GM21786 (cell line): ENCODE measurements around the gene CD1C.
"Not testable (repeated sequence)": the region's sequence is repeated elsewhere in the genome, so short reads cannot be mapped to it uniquely, and the experiment has no call there.

ENCODE experiments used
- ATAC-seq: cut with Tn5 transposase; IDR thresholded peaks from one replicate; pipeline ENCODE4 v1.9.1; 2021; ENCODE audit not compliant: unreplicated experiment

The CD1C gene

DNA sequence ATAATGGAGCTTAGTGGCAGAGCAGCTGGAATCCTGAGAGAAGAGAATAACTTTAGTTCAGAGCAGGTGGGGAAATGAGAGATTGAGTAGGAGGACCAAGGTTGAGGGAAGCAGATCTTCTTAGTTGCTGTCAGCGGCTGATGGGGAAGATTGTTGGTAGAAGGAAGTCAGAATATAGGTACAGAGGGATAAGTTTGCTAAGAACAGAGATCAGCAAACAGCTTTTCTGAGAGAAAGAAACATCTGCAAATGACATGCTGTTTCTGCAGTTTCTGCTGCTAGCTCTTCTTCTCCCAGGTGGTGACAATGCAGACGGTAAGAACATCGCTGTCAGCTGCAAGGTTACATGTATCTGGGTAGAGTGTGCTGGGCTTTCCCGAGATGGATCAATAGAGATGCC lies at the start of gene CD1C:
CD1C (plus strand) TSS at position 113 of the 400 bp plus-strand sequence; CDS start at position 255, 142 bp downstream.
- no peak for ATAC-seq

DNA sequence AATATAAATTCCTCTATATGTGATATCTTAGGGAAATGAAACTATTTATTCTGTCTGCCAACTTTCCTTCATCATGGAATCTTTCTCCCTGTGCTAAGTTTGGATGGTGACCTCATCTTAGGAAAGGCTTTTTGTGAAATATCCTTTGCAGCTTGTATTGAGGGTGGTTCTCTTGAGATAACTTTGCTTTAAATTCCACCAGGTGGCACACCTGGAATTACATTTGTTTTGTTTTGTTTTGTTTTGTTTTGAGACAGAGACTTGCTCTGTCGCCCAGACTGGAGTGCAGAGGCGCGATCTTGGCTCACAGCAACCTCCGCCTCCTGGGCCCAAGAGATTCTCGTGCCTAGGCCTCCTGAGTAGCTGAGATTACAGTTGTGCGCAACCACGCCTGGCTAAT lies 43.1 kb upstream of the CD1C start:
- no peak for ATAC-seq

DNA sequence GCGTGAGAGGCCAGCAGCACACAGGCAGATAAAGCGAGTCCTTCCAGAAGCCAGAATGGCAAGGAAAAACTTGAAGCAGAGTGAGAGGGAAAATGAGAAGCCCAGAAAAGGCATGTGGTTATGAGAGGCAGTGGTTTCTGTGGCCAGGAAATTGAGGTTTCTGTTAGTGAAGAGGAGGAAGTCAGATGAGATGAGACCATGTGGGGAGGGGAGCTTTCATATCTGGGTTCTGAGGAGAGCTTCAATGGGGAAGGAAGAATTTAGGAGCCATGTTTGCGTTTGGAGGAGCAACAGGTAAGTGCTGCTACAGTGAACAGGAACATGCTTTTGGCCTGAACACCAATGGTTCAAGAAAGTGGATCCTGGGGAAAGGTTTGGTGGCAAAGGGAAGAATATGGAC lies 41.6 kb upstream of the CD1C start:
- peak; percentile 55 for ATAC-seq

DNA sequence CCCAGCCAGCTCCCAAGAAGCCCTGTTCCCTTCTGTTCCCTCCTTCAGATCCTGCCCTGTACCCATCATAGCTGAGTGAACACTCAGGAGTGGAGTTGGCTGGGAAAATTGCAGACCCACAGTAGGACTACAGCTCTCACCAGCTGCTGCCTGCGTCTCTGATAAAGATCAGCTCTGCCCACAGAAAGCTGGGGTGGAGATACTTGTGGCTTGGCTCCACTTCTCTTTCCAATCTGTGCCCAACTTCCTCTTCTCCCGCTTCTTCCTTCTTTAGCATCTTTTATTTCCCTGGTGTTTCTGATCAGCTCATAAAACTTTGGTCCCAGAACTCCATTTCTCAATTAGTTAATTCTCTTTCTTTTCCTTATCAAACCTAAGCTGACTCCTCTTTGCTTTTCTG lies 41.0 kb upstream of the CD1C start:
- ATAC-seq: no peak

DNA sequence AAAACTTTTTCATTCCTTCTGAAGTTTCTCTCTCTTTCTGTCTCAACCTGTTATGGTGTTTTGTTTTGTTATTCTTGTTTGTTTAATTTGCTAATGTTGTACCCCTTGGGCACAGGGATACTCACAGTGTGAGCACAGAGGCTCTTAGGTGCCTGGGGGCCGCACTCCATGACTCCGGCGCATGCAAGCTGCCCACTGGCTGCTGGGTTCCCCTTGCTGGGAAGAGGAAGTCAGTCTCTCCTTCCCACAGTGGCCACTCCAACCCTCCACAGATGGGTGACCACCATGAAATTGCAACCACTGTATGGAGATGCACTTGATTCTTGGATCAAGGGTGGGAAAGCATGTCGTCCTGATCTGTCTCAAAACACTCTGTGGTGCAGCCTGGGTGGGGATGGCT lies 40.1 kb upstream of the CD1C start:
- no peak for ATAC-seq

DNA sequence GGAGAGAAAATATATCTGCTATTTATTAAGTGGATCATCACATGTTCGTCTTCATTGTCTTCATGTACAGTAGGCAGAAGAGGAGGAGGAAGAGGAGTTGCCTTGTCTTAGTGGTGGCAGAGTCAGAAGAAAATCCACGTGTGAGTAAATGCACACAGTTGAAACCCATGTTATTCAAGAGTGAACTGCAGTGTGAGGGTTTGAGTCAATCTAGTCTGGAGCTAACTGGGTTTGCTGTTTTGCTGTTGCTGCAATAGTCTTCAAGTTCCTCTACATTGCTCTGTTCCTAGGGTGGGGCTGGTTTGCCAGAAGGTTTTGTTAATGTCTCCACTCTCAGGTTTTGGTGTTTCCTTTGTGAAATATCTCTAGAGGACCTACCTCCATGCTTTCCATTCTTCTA lies 38.6 kb upstream of the CD1C start:
- ATAC-seq: no peak

DNA sequence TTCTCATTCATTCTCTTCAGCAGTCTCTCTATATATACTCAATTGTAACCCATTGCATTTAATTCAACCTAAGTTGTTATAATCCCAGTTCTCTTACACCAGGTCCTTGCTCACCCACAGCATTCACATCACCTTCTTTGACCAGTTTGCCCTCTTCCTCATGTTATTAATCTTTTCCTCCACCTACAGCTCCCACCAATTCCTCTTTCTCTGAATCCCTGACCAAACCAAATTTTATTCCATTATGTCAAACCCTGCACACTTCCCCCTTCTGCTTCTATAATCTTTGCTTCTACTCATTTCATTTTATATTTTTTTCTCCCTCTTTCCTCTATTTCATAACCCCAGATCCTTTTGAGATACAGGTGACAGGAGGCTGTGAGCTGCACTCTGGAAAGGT lies 34.1 kb upstream of the CD1C start:
- no peak for ATAC-seq

DNA sequence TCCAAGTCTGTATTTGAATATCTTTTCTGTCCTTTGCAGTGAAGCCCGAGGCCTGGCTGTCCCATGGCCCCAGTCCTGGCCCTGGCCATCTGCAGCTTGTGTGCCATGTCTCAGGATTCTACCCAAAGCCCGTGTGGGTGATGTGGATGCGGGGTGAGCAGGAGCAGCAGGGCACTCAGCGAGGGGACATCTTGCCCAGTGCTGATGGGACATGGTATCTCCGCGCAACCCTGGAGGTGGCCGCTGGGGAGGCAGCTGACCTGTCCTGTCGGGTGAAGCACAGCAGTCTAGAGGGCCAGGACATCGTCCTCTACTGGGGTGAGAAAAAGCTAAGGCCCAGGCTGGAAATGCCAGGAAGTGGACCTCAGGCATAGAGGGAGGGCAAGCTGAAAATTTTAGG lies 33.0 kb upstream of the CD1C start:
- not testable (repeated sequence) for ATAC-seq

DNA sequence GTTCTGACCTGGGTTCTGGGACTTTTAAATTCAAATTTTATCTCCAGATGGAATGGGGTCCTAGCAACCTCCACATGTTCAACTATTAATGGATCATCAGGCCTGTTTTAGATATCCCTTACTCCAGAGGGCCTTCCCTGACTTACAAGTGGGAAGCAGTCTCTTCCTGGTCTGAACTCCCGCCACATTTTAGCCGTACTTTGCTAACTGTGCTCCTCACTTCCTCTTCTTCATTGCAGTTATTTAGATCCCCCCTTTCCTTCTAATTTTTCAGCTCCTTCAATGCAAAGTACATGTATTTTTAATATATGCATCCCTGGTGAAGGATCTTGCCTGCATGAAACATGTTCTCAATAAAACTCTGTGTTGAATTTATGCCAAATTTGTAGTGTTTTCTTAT lies 31.8 kb upstream of the CD1C start:
- no peak for ATAC-seq

DNA sequence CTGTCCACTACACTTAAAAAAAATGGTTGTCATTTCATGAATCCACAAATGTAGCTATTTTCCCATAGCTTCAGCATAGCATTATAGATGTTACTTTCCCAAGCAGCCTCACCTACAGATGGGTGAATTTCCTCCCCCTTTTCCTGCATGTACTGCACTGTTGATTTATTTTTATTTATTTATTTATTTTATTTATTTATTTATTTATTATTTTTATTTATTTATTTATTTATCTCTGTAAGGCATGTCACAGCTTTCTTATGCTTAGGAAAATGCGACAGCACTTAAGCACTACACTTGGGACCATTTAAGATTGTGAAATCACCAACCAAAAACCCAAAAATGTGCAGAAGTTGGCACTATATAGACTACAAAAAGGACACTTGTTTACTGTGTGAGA lies 30.6 kb upstream of the CD1C start:
- no peak for ATAC-seq

DNA sequence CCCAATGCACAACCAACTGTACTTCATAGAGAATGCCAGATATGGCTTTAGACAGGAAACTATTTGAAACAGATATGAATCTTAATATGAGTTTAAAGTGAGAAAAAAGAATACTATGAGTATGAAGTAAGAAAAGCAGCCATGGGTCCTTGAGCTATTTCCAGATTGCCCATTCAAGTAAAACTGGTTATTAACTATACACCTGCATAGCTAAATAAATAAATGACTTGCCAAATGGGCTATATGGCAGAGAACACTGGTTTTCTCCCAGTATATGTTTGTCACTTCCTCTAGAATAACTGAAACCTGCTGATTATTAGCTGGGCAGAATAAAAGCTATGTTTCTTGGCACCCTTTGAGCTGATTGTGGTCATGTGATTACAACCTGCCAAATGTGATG lies 17.0 kb upstream of the CD1C start:
- no peak for ATAC-seq

DNA sequence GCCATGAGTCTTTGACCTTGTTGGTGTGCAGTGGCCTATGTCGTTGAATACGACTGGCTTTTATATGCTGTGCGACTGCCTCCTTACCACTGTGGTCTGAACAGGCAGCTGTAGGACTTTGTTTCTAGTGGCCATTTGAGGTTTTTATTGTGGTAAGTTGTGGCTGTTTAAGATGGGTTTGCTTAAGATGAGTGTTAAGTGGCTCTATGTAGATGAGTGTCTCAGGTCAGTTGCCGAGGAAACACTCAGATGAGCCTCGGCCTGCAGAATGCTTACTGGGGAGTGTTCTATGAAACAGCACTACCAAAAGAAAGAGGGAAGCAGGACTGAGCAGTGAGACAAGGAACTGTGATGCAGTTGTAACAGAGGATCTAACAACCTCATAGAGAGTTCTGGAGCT lies 14.9 kb upstream of the CD1C start:
- peak; percentile 78 for ATAC-seq

DNA sequence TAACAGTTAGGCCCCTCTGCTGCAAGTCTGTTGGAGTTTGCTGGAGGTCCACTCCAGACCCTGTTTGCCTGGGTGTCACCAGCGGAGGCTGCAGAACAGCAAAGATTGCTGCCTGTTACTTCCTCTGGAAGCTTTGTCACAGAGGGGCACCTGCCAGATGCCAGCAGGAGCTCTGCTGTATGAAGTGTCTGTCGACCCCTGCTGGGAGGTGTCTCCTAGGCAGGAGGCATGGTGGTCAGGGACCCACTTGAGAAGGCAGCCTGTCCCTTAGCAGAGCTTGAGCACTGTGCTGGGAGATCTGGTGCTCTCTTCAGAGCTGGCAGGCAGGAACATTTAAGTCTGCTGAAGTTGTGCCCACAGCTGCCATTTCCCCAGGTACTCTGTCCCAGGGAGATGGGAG lies 7.3 kb upstream of the CD1C start:
- ATAC-seq: not testable (repeated sequence)

DNA sequence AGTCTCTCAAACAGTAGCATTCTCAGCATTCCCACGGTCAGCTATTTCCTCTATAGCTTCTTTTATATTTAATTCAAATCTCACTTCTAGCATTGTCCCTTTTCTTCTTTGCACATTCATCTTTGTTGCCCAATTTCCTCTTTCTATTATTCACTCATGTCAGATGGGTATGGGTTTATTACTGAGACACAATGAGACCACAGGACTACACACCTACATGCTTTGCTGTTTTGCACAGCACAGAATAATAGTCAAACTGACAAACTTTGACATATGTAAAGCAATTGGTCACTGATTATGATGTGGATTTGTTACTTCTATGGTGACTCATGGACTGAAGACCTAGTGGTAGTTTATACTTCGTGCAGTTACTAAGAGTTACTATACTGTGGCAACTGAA lies 5.8 kb upstream of the CD1C start:
- peak; percentile 48 for ATAC-seq

DNA sequence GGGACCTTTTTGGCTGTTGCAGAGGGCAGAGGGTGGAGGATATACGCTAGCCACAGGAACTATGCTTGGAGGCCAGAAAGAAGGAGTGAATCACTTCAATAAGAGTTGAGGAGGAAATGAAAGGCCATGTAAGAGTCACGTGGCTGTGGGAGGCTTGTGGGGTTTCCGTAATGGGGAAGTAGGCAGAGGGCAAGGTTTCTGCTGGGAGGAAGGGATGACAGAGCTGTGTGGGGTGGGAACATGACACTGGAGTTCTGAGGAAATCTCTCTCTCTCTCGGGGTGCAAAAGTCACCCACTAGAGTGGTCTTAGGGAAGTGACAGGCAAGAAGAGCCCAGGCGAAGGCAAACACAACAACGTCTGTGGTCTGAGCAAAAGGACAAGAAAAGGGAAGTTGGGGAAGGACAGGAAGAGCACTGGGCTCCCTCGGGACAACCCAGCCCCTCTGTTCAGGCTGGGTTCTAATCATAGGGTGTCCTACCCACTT lies 3.9 kb upstream of the CD1C start:
- peak; percentile 76 for ATAC-seq

DNA sequence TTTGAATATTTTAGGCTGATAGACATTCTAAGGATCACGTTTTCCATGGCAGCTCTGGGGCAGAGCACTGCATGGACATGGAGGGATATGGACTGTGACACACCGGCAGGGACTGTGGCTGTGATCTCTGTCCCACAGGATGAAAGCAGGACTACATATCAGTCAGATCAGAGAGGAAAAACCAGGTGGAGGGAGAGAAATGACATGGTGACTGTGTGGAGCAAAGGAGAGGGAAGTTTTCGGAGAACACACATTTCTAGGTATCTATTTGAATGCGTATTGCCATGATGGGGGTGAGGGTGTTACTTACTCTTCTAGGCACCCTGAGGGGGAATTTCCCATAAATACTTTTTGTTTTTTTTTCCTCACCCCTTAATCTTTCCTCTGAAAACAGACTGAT lies 3.2 kb upstream of the CD1C start:
- ATAC-seq: no peak

DNA sequence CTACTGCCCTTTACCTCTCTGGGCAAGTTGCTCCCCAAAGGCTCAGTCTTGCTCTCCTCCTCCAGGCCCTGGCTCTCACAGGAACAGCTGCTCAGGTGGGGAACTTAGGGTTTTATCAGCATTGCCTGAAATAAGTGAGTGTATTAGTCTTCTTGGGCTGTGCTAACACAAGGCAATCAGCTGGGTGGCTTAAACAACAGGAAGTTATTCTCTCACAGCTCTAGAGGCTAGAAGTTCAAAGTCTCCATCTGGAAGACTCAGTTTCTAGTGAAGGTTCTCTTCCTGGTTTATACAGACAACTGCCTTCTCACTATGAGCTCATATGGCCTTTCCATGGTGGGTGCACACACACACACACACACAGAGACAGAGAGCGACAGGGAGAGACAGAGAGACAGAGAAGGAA lies 2.8 kb upstream of the CD1C start:
- no peak for ATAC-seq

DNA sequence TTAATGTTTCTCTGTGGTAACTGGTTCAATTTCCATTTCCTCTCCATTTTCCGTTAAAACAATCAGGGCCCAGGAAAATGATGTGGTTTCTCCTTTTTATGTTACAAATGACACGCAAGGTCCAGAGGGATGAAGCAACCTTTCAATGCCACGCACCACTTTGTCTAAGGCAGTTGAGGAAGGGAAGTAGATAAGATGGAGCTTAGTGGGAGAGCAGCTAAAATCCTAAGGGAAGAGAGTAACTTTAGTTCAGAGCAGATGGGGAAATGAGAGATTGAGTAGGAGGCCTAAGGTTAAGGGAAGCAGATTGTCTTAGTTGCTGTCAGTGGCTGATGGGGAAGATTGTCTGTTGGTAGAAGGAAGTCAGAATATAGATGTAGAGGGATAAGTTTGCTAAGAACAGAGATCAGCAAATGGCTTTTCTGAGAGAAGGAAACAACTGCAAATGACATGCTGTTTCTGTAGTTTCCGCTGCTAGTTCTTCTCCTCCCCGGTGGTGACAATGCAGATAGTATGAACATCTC lies 660 bp downstream of the CD1C start:
- no peak for ATAC-seq

DNA sequence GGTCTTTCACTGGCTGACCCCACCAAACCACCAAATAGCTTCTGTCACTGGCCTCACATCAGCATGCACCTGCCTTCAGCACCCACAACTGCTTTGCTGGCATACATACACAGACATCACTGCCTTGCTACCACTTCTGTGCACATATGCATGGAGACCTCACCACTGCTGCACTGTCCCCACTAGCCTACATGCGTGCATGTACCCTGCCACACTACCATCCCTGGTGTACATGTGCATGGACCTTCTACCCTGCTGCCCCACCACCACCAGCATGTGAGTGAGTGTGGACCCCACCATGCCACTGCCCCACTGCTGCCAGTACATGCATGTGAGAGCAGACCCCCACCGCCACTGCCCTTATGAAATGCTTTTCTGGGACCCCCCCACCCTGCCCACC lies 6.1 kb downstream of the CD1C start:
- ATAC-seq: no peak

DNA sequence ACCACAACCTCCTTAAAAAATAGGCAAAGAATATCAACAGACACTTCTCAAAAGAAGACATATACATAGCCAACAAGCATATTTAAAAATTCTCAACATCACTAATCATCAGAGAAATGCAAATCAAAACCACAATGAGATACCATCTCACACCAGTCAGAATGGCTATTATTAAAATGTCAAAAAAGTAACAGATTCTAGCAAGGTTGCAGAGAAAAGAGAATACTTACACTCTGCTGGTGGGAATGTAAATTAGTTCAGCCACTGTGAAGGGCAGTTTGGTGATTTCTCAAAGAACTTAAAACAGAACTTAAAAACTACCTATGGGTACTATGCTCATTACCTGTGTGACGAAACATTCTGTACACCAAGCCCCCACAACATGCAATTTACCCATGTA lies 20.9 kb downstream of the CD1C start:
- ATAC-seq: no peak

DNA sequence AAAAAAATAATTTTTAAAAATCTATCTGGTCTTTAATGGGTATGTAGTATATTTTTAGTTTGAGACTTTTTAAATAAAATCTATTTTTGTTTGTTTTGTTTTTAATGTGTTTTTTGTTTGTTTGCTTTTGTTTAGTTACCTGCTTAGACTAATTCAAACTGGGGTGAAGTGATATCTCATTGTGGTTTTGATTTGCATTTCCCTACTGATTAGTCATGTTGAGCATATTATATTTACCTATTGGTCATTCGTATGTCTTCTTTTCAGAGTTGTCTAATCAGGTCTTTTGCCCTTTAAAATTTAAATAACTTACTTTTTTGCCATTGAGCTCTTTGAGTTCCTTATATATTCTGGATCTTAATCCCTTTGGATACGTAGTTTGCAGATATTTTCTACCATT lies 21.3 kb downstream of the CD1C start:
- ATAC-seq: no peak

DNA sequence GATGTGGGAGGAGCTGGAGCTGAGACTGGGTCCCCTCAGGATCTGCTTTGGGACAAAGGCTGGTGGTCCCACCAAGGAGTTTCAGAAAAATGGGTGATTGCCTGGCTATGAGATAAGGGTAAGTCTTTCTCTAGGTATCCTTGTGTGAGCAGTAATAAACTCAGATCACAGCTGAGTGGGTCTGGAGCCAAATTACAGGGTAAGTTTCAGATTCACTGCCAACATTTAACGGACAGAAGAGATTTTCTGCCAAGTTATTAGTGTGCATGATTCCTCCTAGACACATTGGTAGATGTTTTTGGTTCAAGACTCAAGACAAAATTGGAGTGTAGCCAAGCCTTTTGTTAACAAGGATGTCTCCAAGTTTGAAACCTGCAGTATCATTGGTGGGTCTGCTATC lies 34.1 kb downstream of the CD1C start:
- ATAC-seq: no peak

DNA sequence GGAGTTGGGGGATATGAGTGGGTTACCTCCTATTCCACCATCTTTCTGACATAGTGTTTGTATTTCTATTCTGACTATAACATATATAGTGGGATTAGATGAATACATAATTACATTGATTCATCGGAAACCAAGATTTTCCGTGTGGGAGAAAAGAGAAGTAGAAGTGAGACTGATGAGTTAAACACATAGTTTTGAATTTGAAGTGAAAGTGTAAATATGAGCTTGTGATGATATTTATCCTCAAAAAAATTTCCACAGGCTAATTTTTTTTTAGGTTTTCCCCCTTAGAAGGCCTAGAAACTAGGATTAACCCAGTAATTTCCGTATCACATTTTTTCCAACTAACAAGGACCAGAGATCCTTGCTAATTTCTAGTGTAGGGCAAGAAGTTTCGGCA lies 34.7 kb downstream of the CD1C start:
- no peak for ATAC-seq

DNA sequence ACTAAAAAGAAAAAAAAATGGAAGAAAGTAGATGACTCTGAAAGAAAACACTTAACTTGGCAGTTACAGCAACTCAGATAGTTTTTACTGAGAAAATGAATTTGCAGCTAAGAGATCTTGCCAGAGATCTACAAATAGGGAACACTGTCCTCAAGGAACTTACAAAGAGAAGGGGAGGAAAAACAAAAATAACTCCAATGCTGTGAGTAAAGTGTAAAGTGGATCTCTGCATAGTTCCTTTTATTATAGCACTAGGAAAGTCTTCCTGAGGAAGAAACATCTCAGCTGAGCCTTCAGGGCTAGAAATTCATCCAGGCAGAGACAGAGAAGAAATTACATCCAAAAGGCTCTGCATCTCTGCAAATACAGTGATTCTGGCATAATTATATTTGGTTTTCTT lies 37.8 kb downstream of the CD1C start:
- ATAC-seq: no peak
